GM12892 (cell line): ENCODE results near the gene METTL25B.
A peak's percentile ranks its signal among the peaks of the same experiment; 100 is the strongest.

ENCODE experiments used
- POLR2AphosphoS5 ChIP-seq: IDR thresholded peaks from 2 replicates; pipeline ENCODE4 v1.6.1; 2011; ENCODE audit warnings: low read depth, low read length, control low read depth
- TAF1 ChIP-seq: IDR thresholded peaks from 2 replicates; pipeline ENCODE4 v1.6.1; 2011; ENCODE audit warnings: low read depth, mild to moderate bottlenecking, control low read depth, low read length, borderline replicate concordance

GRCh38 chr1:156749419-156750118 lies 21.3 kb downstream of the METTL25B start:
- 0 out of 2 replicates have a peak, but pooled peaks have one; percentile 8 for TF ChIP-seq POLR2AphosphoS5
- no peak for TF ChIP-seq TAF1
